Stimulated activated CD8-positive, alpha-beta memory T cell treated with anti-CD3 and anti-CD28 coated beads, Interleukin-15, amount 100 ng/mL, for 1 hour (primary cell): ENCODE results near the gene RALY.

Experiments
- DNase-seq: peaks from one replicate; pipeline ENCODE4 v3.0.0-alpha.2; 2020; ENCODE audit warnings: low read depth

RALY gene

GRCh38 chr20:34082232-34082887, 88.6 kb downstream of the RALY start:
- DNase-seq = no peak

- DNase-seq = no peak
Measured at GRCh38 chr20:34083137-34083536, 89.4 kb downstream of the RALY start.

- no peak for DNase-seq
Measured at GRCh38 chr20:34083781-34084180, 90.1 kb downstream of the RALY start.

- DNase-seq = no peak
Measured at GRCh38 chr20:34084227-34084923, 90.7 kb downstream of the RALY start.

GRCh38 chr20:34085544-34086040, 91.9 kb downstream of the RALY start:
- no peak for DNase-seq

- no peak for DNase-seq
Measured at GRCh38 chr20:34088305-34089174, 94.8 kb downstream of the RALY start.

- DNase-seq = no peak
Measured at GRCh38 chr20:34089175-34089479, 95.4 kb downstream of the RALY start.

GRCh38 chr20:34089655-34090345, 96.1 kb downstream of the RALY start:
- no peak for DNase-seq

- no peak for DNase-seq
Measured at GRCh38 chr20:34090645-34091044, 96.9 kb downstream of the RALY start.

- DNase-seq = no peak
Measured at GRCh38 chr20:34091637-34092200, 98.0 kb downstream of the RALY start.

GRCh38 chr20:34093895-34094294, 100.2 kb downstream of the RALY start:
- DNase-seq = no peak

- no peak for DNase-seq
Measured at GRCh38 chr20:34095825-34096224, 102.1 kb downstream of the RALY start.

- DNase-seq = no peak
Measured at GRCh38 chr20:34096699-34097444, 103.2 kb downstream of the RALY start.

GRCh38 chr20:34098570-34098969, 104.9 kb downstream of the RALY start:
- DNase-seq = no peak

- no peak for DNase-seq
Measured at GRCh38 chr20:34099675-34100074, 106.0 kb downstream of the RALY start.

- no peak for DNase-seq
Measured at GRCh38 chr20:34100576-34100975, 106.9 kb downstream of the RALY start.

- no peak for DNase-seq
Measured at GRCh38 chr20:34102342-34102741, 108.6 kb downstream of the RALY start.

GRCh38 chr20:34104059-34104458, 110.3 kb downstream of the RALY start:
- no peak for DNase-seq

- DNase-seq = no peak
Measured at GRCh38 chr20:34105978-34106675, 112.4 kb downstream of the RALY start.

GRCh38 chr20:34108616-34109174, 115.0 kb downstream of the RALY start:
- DNase-seq = no peak
